A673 (cell line): ENCODE results near the gene DDX27. TPM values are rescaled to one million over a fixed set of nuclear protein-coding genes. Genes with fewer than 3 reads are reported as not detected.

Experiments used
- BruUV-seq: library from RNA; stranded (reverse); fragments of 400-500 nt; replicated peaks from 2 replicates; lab custom pipeline; 2021; lab: Mats Ljungman, UMichigan
- CTCF ChIA-PET: fragments of 300-600 bp; sonication (Branson Sonifier 250); formaldehyde crosslinking; loops from one replicate; lab custom pipeline; 2022; ENCODE audit warnings: antibody characterized with exemption; lab: Charles Lee
- POLR2A ChIA-PET: fragments of 300-600 bp; sonication (Branson Sonifier 250); formaldehyde crosslinking; loops from one replicate; lab custom pipeline; 2022; ENCODE audit warnings: antibody characterized with exemption; ENCODE audit not compliant: low non-redundant PET; lab: Charles Lee
- DNase-seq: peaks from one replicate; pipeline ENCODE4 v3.0.0-alpha.2; 2015; ENCODE audit warnings: low spot score
- H3K27ac ChIP-seq: fragments of 200-600 bp; sonication (generic); 2 replicates; pipeline ENCODE4 v1.5.1; 2016; ENCODE audit warnings: mixed run types, low read depth, mild to moderate bottlenecking, mixed read lengths, antibody characterized with exemption, low read length; ENCODE audit not compliant: poor library complexity, severe bottlenecking
- H3K27me3 ChIP-seq: fragments of 200-600 bp; sonication (generic); replicated peaks from 2 replicates; pipeline ENCODE4 v1.6.1; 2017; ENCODE audit warnings: mixed run types, low read depth, mild to moderate bottlenecking, mixed read lengths, antibody characterized with exemption, low read length; ENCODE audit not compliant: insufficient read depth, poor library complexity
- H3K36me3 ChIP-seq: fragments of 200-600 bp; sonication (generic); 2 replicates; pipeline ENCODE4 v1.6.1; 2016; ENCODE audit warnings: mixed run types, mild to moderate bottlenecking, mixed read lengths, antibody characterized with exemption, low read length; ENCODE audit not compliant: insufficient read depth, poor library complexity, severe bottlenecking
- H3K4me1 ChIP-seq: fragments of 200-600 bp; sonication (generic); 2 replicates; pipeline ENCODE4 v1.6.1; 2017; ENCODE audit warnings: mixed run types, mild to moderate bottlenecking, mixed read lengths, antibody characterized with exemption, low read length; ENCODE audit not compliant: insufficient read depth, poor library complexity, severe bottlenecking
- H3K4me3 ChIP-seq: fragments of 200-600 bp; sonication (generic); 2 replicates; pipeline ENCODE4 v1.5.1; 2016; ENCODE audit warnings: low read depth, mixed run types, mild to moderate bottlenecking, mixed read lengths, low read length; ENCODE audit not compliant: poor library complexity, severe bottlenecking
- H3K9me3 ChIP-seq: fragments of 200-600 bp; sonication (generic); 2 replicates; pipeline ENCODE4 v1.6.1; 2016; ENCODE audit warnings: mixed run types, low read depth, mild to moderate bottlenecking, mixed read lengths, antibody characterized with exemption, low read length; ENCODE audit not compliant: poor library complexity, severe bottlenecking
- EZH2 ChIP-seq: fragments of 200-600 bp; sonication (generic); IDR thresholded peaks from 2 replicates; pipeline ENCODE4 v1.6.1; 2017; ENCODE audit warnings: borderline replicate concordance, low read depth, mild to moderate bottlenecking, mixed read lengths, antibody characterized with exemption, low read length; ENCODE audit not compliant: poor library complexity, severe bottlenecking
- intact Hi-C: fragments of 100-400 bp; cut with micrococcal nuclease; formaldehyde crosslinking; loops from one replicate; pipeline ENCODE4 v1.10.0; 2022; ENCODE audit not compliant: unreplicated experiment
- total RNA-seq: library from RNA; stranded (reverse); gene quantifications from 2 replicates; pipeline ENCODE4 v1.2.3, GENCODE V29; 2021
- TF ChIP-seq, protein P1 (sequence below): fragments of 300-800, 200-600 bp; sonication (generic); conservative IDR thresholded peaks from 2 replicates; pipeline ENCODE4 v1.5.1; 2017; ENCODE audit warnings: low read depth, mild to moderate bottlenecking, antibody characterized with exemption, low read length, moderate library complexity, mixed read lengths

The DDX27 gene
- total RNA-seq, 1 experiment from 2014 or later: 62.4 TPM

DNA sequence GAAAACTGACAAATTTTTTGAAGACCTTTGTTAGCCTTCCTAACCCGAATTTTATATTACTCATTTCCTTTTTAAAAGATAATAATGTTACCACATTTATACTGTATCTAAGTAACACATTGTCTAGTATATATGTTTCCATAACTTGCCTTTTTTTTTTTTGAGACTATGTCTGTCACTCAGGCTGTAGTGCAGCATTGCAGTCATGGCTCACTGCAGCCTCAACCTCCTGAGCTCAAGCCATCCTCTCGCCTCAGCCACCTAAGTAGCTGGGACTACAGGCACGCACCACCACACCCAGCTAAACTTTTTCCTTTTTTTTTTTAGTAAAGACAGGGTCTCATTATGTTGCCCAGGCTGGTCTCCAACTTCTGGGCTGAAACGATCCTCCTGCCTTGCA lies 40.1 kb downstream of the DDX27 start:
- DNase-seq: no peak
- Histone ChIP-seq H3K36me3 (peaks cover 77% of the 10 kb centered on the region), H3K4me1 (peaks cover 2% of the 10 kb centered on the region), H3K27ac (no peak overlapping the region), H3K9me3 (no peaks in the 10 kb centered on the region), H3K27me3 (no peaks in the 10 kb centered on the region), H3K4me3 (no peak overlapping the region)
- intact Hi-C loops: no loop called here
- ChIA-PET POLR2A (no interaction called here), CTCF (no interaction called here)
- no TSS peak for BruUV-seq
- TF ChIP-seq, protein P1, sequence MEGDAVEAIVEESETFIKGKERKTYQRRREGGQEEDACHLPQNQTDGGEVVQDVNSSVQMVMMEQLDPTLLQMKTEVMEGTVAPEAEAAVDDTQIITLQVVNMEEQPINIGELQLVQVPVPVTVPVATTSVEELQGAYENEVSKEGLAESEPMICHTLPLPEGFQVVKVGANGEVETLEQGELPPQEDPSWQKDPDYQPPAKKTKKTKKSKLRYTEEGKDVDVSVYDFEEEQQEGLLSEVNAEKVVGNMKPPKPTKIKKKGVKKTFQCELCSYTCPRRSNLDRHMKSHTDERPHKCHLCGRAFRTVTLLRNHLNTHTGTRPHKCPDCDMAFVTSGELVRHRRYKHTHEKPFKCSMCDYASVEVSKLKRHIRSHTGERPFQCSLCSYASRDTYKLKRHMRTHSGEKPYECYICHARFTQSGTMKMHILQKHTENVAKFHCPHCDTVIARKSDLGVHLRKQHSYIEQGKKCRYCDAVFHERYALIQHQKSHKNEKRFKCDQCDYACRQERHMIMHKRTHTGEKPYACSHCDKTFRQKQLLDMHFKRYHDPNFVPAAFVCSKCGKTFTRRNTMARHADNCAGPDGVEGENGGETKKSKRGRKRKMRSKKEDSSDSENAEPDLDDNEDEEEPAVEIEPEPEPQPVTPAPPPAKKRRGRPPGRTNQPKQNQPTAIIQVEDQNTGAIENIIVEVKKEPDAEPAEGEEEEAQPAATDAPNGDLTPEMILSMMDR: no peak
- TF ChIP-seq EZH2: no peak

DNA sequence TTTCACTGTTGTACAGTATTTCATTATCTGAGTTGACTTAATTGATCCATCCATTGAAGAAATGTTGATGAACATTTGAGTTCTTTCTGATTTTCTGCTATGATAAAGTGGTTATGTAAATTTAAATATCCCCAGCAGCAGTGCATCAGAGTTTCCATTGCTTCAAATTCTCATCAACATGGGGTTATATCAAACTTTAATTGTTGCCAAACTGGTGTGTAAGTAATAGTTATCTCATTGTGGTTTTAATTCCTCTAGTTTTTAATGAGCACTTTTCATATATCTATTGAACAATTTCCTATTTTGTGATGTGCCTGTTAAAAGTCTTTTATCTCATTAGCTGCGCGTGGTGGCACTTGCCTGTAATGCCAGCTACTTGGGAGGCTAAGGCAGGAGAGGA lies 40.6 kb downstream of the DDX27 start:
- H3K27me3 ChIP-seq: no peaks in the 10 kb centered on the region
- POLR2A ChIA-PET: no interaction called here

DNA sequence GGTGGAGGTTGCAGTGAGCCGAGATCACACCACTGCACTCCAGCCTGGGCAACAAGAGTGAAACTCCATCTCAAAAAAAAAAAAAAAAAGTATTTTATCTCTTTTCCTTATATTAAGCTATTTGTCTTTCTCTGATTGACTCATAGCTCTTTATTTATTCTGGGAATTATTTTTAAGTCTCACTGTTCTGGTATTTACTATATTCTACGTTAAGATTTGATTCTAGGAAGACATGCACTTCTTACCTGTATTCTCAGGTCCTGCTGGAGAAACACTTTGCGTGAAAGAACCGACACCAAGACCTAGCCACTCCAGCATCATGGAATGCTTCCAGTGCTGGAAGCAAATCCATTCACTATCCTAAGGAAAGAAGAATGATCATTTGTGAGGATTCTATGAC lies 41.0 kb downstream of the DDX27 start:
- no peaks in the 10 kb centered on the region for H3K9me3 ChIP-seq
- no peaks in the 10 kb centered on the region for H3K27me3 ChIP-seq
- TF ChIP-seq, protein P1: no peak
- no peak for TF ChIP-seq EZH2
- H3K4me1 ChIP-seq: no peaks in the 10 kb centered on the region
- ChIA-PET POLR2A (interaction anchor here (0.6 kb wide), 1 partner anchor 41 kb away, joined by 5 read pairs; no protein-coding TSS in a partner anchor), CTCF (interaction anchor here (0.6 kb wide), 1 partner anchor 1992 kb away, joined by 3 read pairs; no protein-coding TSS in a partner anchor)
- H3K27ac ChIP-seq: no peak overlapping the region
- no peak overlapping the region for H3K4me3 ChIP-seq
- intact Hi-C loops: no loop called here
- H3K36me3 ChIP-seq: peaks cover 78% of the 10 kb centered on the region
- DNase-seq: no peak
- no TSS peak for BruUV-seq

More for the DNA sequence above, 40.6 kb downstream of the DDX27 start:
- intact Hi-C loops: no loop called here
- H3K4me1 ChIP-seq: no peaks in the 10 kb centered on the region
- no peak overlapping the region for H3K27ac ChIP-seq
- BruUV-seq: no TSS peak
- H3K4me3 ChIP-seq: no peak overlapping the region
- CTCF ChIA-PET: interaction anchor here (0.6 kb wide), 1 partner anchor 1992 kb away, joined by 3 read pairs; no protein-coding TSS in a partner anchor
- peaks cover 77% of the 10 kb centered on the region for H3K36me3 ChIP-seq
- no peaks in the 10 kb centered on the region for H3K9me3 ChIP-seq
- DNase-seq: no peak
- TF ChIP-seq, protein P1: no peak
- TF ChIP-seq EZH2: no peak
